ENCODE data around the gene NCKAP5.

The NCKAP5 gene

GRCh38 chr2:132751836-132752235, 816.4 kb downstream of the NCKAP5 start:
- H3K4me3 ChIP-seq (ENCODE audit: low read depth, low read length), result no peak overlapping the region

DNA sequence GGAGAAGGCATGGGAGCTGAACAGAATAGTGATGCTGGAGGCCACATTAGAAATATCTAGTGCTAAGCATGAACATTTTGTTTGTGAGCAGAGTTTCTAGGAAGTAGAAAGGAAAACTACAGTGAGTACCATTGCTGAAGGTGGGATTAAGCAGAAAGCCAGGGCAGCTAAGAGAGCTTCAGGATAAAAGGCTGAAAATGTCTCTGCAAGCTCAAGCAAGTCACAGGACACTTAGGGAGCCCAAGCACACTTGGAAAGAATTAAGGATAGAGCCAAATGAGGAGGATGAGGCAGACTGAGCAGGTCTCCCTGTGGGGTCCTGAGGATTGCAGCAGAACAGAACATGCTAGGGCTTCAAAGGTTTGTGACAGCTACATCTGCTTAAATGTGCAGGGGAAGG, 817.7 kb downstream of the NCKAP5 start:
- H3K4me3 ChIP-seq (ENCODE audit: low read depth, low read length), result no peak overlapping the region
- TF ChIP-seq, protein P1, sequence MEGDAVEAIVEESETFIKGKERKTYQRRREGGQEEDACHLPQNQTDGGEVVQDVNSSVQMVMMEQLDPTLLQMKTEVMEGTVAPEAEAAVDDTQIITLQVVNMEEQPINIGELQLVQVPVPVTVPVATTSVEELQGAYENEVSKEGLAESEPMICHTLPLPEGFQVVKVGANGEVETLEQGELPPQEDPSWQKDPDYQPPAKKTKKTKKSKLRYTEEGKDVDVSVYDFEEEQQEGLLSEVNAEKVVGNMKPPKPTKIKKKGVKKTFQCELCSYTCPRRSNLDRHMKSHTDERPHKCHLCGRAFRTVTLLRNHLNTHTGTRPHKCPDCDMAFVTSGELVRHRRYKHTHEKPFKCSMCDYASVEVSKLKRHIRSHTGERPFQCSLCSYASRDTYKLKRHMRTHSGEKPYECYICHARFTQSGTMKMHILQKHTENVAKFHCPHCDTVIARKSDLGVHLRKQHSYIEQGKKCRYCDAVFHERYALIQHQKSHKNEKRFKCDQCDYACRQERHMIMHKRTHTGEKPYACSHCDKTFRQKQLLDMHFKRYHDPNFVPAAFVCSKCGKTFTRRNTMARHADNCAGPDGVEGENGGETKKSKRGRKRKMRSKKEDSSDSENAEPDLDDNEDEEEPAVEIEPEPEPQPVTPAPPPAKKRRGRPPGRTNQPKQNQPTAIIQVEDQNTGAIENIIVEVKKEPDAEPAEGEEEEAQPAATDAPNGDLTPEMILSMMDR (IDR thresholded peaks at IDR 0.05; ENCODE audit: low read depth, low read length), result no peak

More at GRCh38 chr2:132751836-132752235, 816.4 kb downstream of the NCKAP5 start:
- TF ChIP-seq, protein P1 (IDR thresholded peaks at IDR 0.05; ENCODE audit: low read depth, low read length), result no peak

DNA sequence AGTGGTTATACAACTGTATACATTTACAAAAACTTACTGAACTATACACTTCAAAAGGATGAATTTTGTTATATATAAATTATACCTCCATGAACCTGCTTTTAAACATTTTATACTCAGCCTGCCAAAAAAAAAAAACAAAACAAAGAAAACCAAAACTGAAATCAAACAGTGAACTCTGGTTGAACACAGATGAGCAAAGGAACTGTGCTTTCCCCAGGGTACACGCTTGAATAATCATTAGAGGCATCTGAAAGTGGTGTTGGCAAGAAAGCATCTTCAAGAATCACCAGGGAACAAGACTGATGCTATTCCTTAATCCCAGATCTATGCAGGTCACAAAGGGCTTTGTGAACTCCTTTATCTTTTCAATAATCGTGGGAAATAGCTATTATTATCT, 821.2 kb downstream of the NCKAP5 start:
- TF ChIP-seq, protein P1 (IDR thresholded peaks at IDR 0.05; ENCODE audit: low read depth, low read length), result no peak
- H3K4me3 ChIP-seq (ENCODE audit: low read depth, low read length), result no peak overlapping the region

GRCh38 chr2:132741754-132742153, 826.5 kb downstream of the NCKAP5 start:
- TF ChIP-seq, protein P1 (IDR thresholded peaks at IDR 0.05; ENCODE audit: low read depth, low read length), result no peak
- no peak overlapping the region for H3K4me3 ChIP-seq (ENCODE audit: low read depth, low read length)

DNA sequence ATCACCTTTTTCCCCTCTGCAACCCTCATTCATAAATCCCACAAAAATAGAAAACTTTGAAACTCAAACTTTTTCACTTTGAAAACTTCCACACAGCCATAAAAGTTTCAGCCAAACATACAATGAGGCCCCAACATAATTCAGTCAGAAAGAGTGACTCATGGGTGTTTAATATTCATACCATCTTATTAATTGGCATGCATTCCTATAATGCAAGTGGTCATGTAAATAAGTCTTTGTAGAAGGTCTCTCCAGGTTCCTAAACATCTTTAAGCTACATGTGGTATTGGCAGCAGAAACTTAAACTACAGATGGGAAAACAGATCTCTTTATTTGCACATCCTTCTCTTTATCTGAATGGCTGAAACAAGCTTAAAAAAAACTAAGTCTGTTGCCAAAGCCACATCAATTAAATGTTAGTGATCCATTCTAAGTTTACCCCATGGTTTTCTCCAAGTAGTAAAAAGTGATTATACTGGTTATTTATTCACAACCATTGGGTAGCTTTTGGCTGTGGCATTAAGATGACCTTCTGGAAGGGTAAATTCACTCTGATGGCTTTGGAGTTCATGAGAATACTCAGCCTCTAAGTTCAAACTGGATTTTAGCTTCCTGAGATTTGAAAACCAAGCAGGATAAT, 828.1 kb downstream of the NCKAP5 start:
- H3K4me3 ChIP-seq (ENCODE audit: low read depth, low read length), result no peak overlapping the region
- TF ChIP-seq, protein P1 (IDR thresholded peaks at IDR 0.05; ENCODE audit: low read depth, low read length), result no peak

- H3K4me3 ChIP-seq (ENCODE audit: low read depth, low read length), result no peak overlapping the region
- TF ChIP-seq, protein P1 (IDR thresholded peaks at IDR 0.05; ENCODE audit: low read depth, low read length), result no peak
Measured at GRCh38 chr2:132738223-132738622, 830.0 kb downstream of the NCKAP5 start.

GRCh38 chr2:132736059-132736458, 832.2 kb downstream of the NCKAP5 start:
- TF ChIP-seq, protein P1 (IDR thresholded peaks at IDR 0.05; ENCODE audit: low read depth, low read length), result no peak

More at GRCh38 chr2:132736059-132736458, 832.2 kb downstream of the NCKAP5 start:
- H3K4me3 ChIP-seq (ENCODE audit: low read depth, low read length), result no peak overlapping the region
